ENCODE measurements around the gene ZNF331.

Gene ZNF331

GRCh38 chr19:53577968-53578367 lies 40.0 kb downstream of the ZNF331 start:
- Mint-ChIP-seq H3K27ac (no peak overlapping the region), H3K4me3 (no peak overlapping the region), H3K27me3 (no peaks in the 10 kb centered on the region), H3K36me3 (ENCODE audit: low read depth) (peaks cover 81% of the 10 kb centered on the region), H3K9me3 (peaks cover 42% of the 10 kb centered on the region), H3K4me1 (no peaks in the 10 kb centered on the region)
- ATAC-seq (no peak), DNase-seq (no peak)

GRCh38 chr19:53579518-53579917 lies 41.6 kb downstream of the ZNF331 start:
- Mint-ChIP-seq H3K4me3 (no peak overlapping the region), H3K36me3 (ENCODE audit: low read depth) (peaks cover 69% of the 10 kb centered on the region), H3K27me3 (no peaks in the 10 kb centered on the region), H3K27ac (no peak overlapping the region), H3K9me3 (peaks cover 42% of the 10 kb centered on the region), H3K4me1 (no peaks in the 10 kb centered on the region)
- ATAC-seq, result no peak
- DNase-seq, result no peak

GRCh38 chr19:53580871-53581835 lies 43.2 kb downstream of the ZNF331 start:
- no peaks in the 10 kb centered on the region for H3K4me1 Mint-ChIP-seq
- H3K4me3 Mint-ChIP-seq, result no peak overlapping the region
- H3K27ac Mint-ChIP-seq, result no peak overlapping the region
- DNase-seq (no peak), ATAC-seq (no peak)
- H3K9me3 Mint-ChIP-seq, result peaks cover 42% of the 10 kb centered on the region
- H3K27me3 Mint-ChIP-seq, result no peaks in the 10 kb centered on the region
- peaks cover 53% of the 10 kb centered on the region for H3K36me3 Mint-ChIP-seq (ENCODE audit: low read depth)

GRCh38 chr19:53581871-53582279 lies 43.9 kb downstream of the ZNF331 start:
- Mint-ChIP-seq H3K36me3 (ENCODE audit: low read depth) (peaks cover 46% of the 10 kb centered on the region), H3K27ac (no peak overlapping the region), H3K9me3 (peaks cover 39% of the 10 kb centered on the region), H3K27me3 (no peaks in the 10 kb centered on the region), H3K4me1 (no peaks in the 10 kb centered on the region), H3K4me3 (no peak overlapping the region)
- DNase-seq (no peak), ATAC-seq (no peak)

- no peak for DNase-seq
- Mint-ChIP-seq H3K27me3 (no peaks in the 10 kb centered on the region), H3K4me1 (no peaks in the 10 kb centered on the region), H3K9me3 (peaks cover 28% of the 10 kb centered on the region), H3K4me3 (no peak overlapping the region), H3K27ac (no peak overlapping the region), H3K36me3 (ENCODE audit: low read depth) (peaks cover 33% of the 10 kb centered on the region)
- ATAC-seq, result no peak
These were observed 45.2 kb downstream of the ZNF331 start for GRCh38 chr19:53583181-53583580.

- Mint-ChIP-seq H3K27me3 (no peaks in the 10 kb centered on the region), H3K4me1 (no peaks in the 10 kb centered on the region), H3K27ac (no peak overlapping the region), H3K9me3 (peaks cover 19% of the 10 kb centered on the region), H3K4me3 (no peak overlapping the region), H3K36me3 (ENCODE audit: low read depth) (peaks cover 5% of the 10 kb centered on the region)
- no peak for ATAC-seq
- DNase-seq, result no peak
These were observed 48.3 kb downstream of the ZNF331 start for GRCh38 chr19:53586277-53586691.

GRCh38 chr19:53594811-53595509 lies 57.0 kb downstream of the ZNF331 start:
- H3K36me3 Mint-ChIP-seq (ENCODE audit: low read depth), result no peaks in the 10 kb centered on the region
- no peak overlapping the region for H3K4me3 Mint-ChIP-seq
- ATAC-seq, result no peak
- no peaks in the 10 kb centered on the region for H3K4me1 Mint-ChIP-seq
- H3K9me3 Mint-ChIP-seq, result peaks cover 11% of the 10 kb centered on the region
- no peaks in the 10 kb centered on the region for H3K27me3 Mint-ChIP-seq
- H3K27ac Mint-ChIP-seq, result no peak overlapping the region
- DNase-seq, result no peak

GRCh38 chr19:53595510-53595867 lies 57.5 kb downstream of the ZNF331 start:
- Mint-ChIP-seq H3K9me3 (peaks cover 11% of the 10 kb centered on the region), H3K27me3 (no peaks in the 10 kb centered on the region), H3K4me3 (no peak overlapping the region), H3K27ac (no peak overlapping the region), H3K36me3 (ENCODE audit: low read depth) (no peaks in the 10 kb centered on the region), H3K4me1 (no peaks in the 10 kb centered on the region)
- DNase-seq (no peak), ATAC-seq (no peak)

- ATAC-seq (no peak), DNase-seq (no peak)
- Mint-ChIP-seq H3K27ac (no peak overlapping the region), H3K4me3 (no peak overlapping the region), H3K9me3 (peaks cover 11% of the 10 kb centered on the region), H3K4me1 (no peaks in the 10 kb centered on the region), H3K36me3 (ENCODE audit: low read depth) (no peaks in the 10 kb centered on the region), H3K27me3 (no peaks in the 10 kb centered on the region)
These were observed 58.1 kb downstream of the ZNF331 start for GRCh38 chr19:53596056-53596455.

GRCh38 chr19:53597023-53597422 lies 59.1 kb downstream of the ZNF331 start:
- H3K4me3 Mint-ChIP-seq, result no peak overlapping the region
- DNase-seq, result no peak
- H3K4me1 Mint-ChIP-seq, result no peaks in the 10 kb centered on the region
- no peak overlapping the region for H3K27ac Mint-ChIP-seq
- no peaks in the 10 kb centered on the region for H3K36me3 Mint-ChIP-seq (ENCODE audit: low read depth)
- ATAC-seq, result no peak
- no peaks in the 10 kb centered on the region for H3K27me3 Mint-ChIP-seq
- peaks cover 6% of the 10 kb centered on the region for H3K9me3 Mint-ChIP-seq

GRCh38 chr19:53598361-53598760 lies 60.4 kb downstream of the ZNF331 start:
- H3K9me3 Mint-ChIP-seq, result peaks cover 6% of the 10 kb centered on the region
- DNase-seq, result no peak
- H3K4me3 Mint-ChIP-seq, result no peak overlapping the region
- H3K27ac Mint-ChIP-seq, result no peak overlapping the region
- no peak for ATAC-seq
- H3K4me1 Mint-ChIP-seq, result no peaks in the 10 kb centered on the region
- no peaks in the 10 kb centered on the region for H3K36me3 Mint-ChIP-seq (ENCODE audit: low read depth)
- no peaks in the 10 kb centered on the region for H3K27me3 Mint-ChIP-seq

- Mint-ChIP-seq H3K27ac (no peak overlapping the region), H3K36me3 (ENCODE audit: low read depth) (no peaks in the 10 kb centered on the region), H3K4me3 (no peak overlapping the region), H3K27me3 (no peaks in the 10 kb centered on the region), H3K4me1 (no peaks in the 10 kb centered on the region), H3K9me3 (peaks cover 6% of the 10 kb centered on the region)
- DNase-seq (no peak), ATAC-seq (no peak)
These were observed 62.3 kb downstream of the ZNF331 start for GRCh38 chr19:53600217-53600616.

GRCh38 chr19:53606031-53606430 lies 68.1 kb downstream of the ZNF331 start:
- no peaks in the 10 kb centered on the region for H3K4me1 Mint-ChIP-seq
- DNase-seq, result no peak
- H3K36me3 Mint-ChIP-seq (ENCODE audit: low read depth), result no peaks in the 10 kb centered on the region
- H3K27ac Mint-ChIP-seq, result no peak overlapping the region
- no peak for ATAC-seq
- no peaks in the 10 kb centered on the region for H3K27me3 Mint-ChIP-seq
- H3K9me3 Mint-ChIP-seq, result no peaks in the 10 kb centered on the region
- no peak overlapping the region for H3K4me3 Mint-ChIP-seq

GRCh38 chr19:53608381-53608780 lies 70.4 kb downstream of the ZNF331 start:
- H3K27ac Mint-ChIP-seq, result no peak overlapping the region
- DNase-seq, result no peak
- no peaks in the 10 kb centered on the region for H3K36me3 Mint-ChIP-seq (ENCODE audit: low read depth)
- H3K9me3 Mint-ChIP-seq, result peaks cover 10% of the 10 kb centered on the region
- no peak overlapping the region for H3K4me3 Mint-ChIP-seq
- H3K4me1 Mint-ChIP-seq, result no peaks in the 10 kb centered on the region
- no peak for ATAC-seq
- no peaks in the 10 kb centered on the region for H3K27me3 Mint-ChIP-seq
